WTC11 (cell line): ENCODE data around the gene PTPN21. TPM values are rescaled to one million over a fixed set of nuclear protein-coding genes. Genes with fewer than 3 reads are reported as not detected.

ENCODE experiments used
- ATAC-seq: fragments of 200-7000 bp; cut with Tn5 transposase; 2 replicates; pipeline ENCODE4 v1.10.0; 2021; ENCODE audit warnings: mild to moderate bottlenecking, moderate library complexity
- CTCF ChIA-PET: fragments of 300-600 bp; sonication (Branson Sonifier 250); formaldehyde crosslinking; loops from one replicate; lab custom pipeline; 2021; ENCODE audit warnings: antibody characterized with exemption; lab: Charles Lee
- POLR2A ChIA-PET: fragments of 350-600 bp; sonication (Branson Sonifier 250); formaldehyde crosslinking; loops from one replicate; lab custom pipeline; 2021; ENCODE audit warnings: antibody characterized with exemption; lab: Charles Lee
- DNase-seq: peaks from one replicate; pipeline ENCODE4 v3.0.0; 2021; ENCODE audit warnings: low spot score
- H3K27ac Mint-ChIP-seq: 2 replicates; pipeline ENCODE4 v1.8.0; 2021; ENCODE audit warnings: mixed read lengths
- H3K27me3 Mint-ChIP-seq: 2 replicates; pipeline ENCODE4 v1.8.0; 2021; ENCODE audit warnings: low read depth, mild to moderate bottlenecking, moderate library complexity, mixed read lengths
- H3K36me3 Mint-ChIP-seq: 2 replicates; pipeline ENCODE4 v1.8.0; 2021; ENCODE audit warnings: mixed read lengths
- H3K4me1 Mint-ChIP-seq: 2 replicates; pipeline ENCODE4 v1.8.0; 2022; ENCODE audit warnings: mixed read lengths
- H3K4me3 Mint-ChIP-seq: 2 replicates; pipeline ENCODE4 v1.8.0; 2021; ENCODE audit warnings: mild to moderate bottlenecking, moderate library complexity, mixed read lengths
- H3K9me3 Mint-ChIP-seq: 2 replicates; pipeline ENCODE4 v1.8.0; 2021; ENCODE audit warnings: mixed read lengths
- ATF1 ChIP-seq: sonication (generic); formaldehyde crosslinking; IDR thresholded peaks from 2 replicates; pipeline ENCODE4 v1.8.1; 2023; ENCODE audit warnings: mild to moderate bottlenecking, moderate library complexity, missing genetic modification reagents
- CBFB ChIP-seq: sonication (generic); formaldehyde crosslinking; IDR thresholded peaks from 2 replicates; pipeline ENCODE4 v1.8.1; 2022; ENCODE audit warnings: mild to moderate bottlenecking, low read depth, missing genetic modification reagents
- CREB1 ChIP-seq: sonication (generic); formaldehyde crosslinking; IDR thresholded peaks from 2 replicates; pipeline ENCODE4 v1.8.0; 2023; ENCODE audit warnings: mild to moderate bottlenecking, missing genetic modification reagents
- EMX1 ChIP-seq: fragments of 250-450 bp; sonication (Bioruptor Pico); IDR thresholded peaks from 2 replicates; pipeline ENCODE4 v1.8.0; 2021; ENCODE audit warnings: mild to moderate bottlenecking
- MYBL2 ChIP-seq: sonication (generic); formaldehyde crosslinking; IDR thresholded peaks from 2 replicates; pipeline ENCODE4 v1.8.1; 2023; ENCODE audit warnings: mild to moderate bottlenecking, moderate library complexity, missing genetic modification reagents
- NFATC4 ChIP-seq: fragments of 250-450 bp; sonication (Bioruptor Pico); IDR thresholded peaks from 2 replicates; pipeline ENCODE4 v1.9.0; 2021; ENCODE audit warnings: mild to moderate bottlenecking
- NFYB ChIP-seq: sonication (generic); formaldehyde crosslinking; conservative IDR thresholded peaks from 2 replicates; pipeline ENCODE4 v1.8.0; 2022; ENCODE audit warnings: low read depth, missing genetic modification reagents
- NR1H2 ChIP-seq: sonication (generic); formaldehyde crosslinking; IDR thresholded peaks from 2 replicates; pipeline ENCODE4 v1.9.0; 2021; ENCODE audit warnings: mild to moderate bottlenecking, moderate library complexity, missing genetic modification reagents
- OVOL2 ChIP-seq: fragments of 250-450 bp; sonication (Bioruptor Pico); IDR thresholded peaks from 2 replicates; pipeline ENCODE4 v1.9.0; 2021; ENCODE audit warnings: mild to moderate bottlenecking, borderline replicate concordance
- PRDM15 ChIP-seq: sonication (generic); formaldehyde crosslinking; IDR thresholded peaks from 2 replicates; pipeline ENCODE4 v1.8.0; 2022; ENCODE audit warnings: missing genetic modification reagents
- PRRX2 ChIP-seq: fragments of 250-450 bp; sonication (Bioruptor Pico); IDR thresholded peaks from 2 replicates; pipeline ENCODE4 v1.8.0; 2021; ENCODE audit warnings: mild to moderate bottlenecking
- ZBTB21 ChIP-seq: sonication (generic); formaldehyde crosslinking; IDR thresholded peaks from 2 replicates; pipeline ENCODE4 v1.8.1; 2023; ENCODE audit warnings: mild to moderate bottlenecking, missing genetic modification reagents, borderline replicate concordance
- ZBTB43 ChIP-seq: sonication (generic); formaldehyde crosslinking; IDR thresholded peaks from 2 replicates; pipeline ENCODE4 v1.8.1; 2023; ENCODE audit warnings: mild to moderate bottlenecking, missing genetic modification reagents
- ZNF232 ChIP-seq: sonication (generic); formaldehyde crosslinking; IDR thresholded peaks from 2 replicates; pipeline ENCODE4 v1.8.0; 2022; ENCODE audit warnings: mild to moderate bottlenecking, missing genetic modification reagents
- ZNF671 ChIP-seq: fragments of 250-450 bp; sonication (Bioruptor Pico); IDR thresholded peaks from 2 replicates; pipeline ENCODE4 v1.8.0; 2021; ENCODE audit warnings: mild to moderate bottlenecking
- ZSCAN18 ChIP-seq: fragments of 250-450 bp; sonication (Bioruptor Pico); IDR thresholded peaks from 2 replicates; pipeline ENCODE4 v2.1.2; 2022; ENCODE audit warnings: mild to moderate bottlenecking, moderate library complexity
- total RNA-seq: library from RNA; stranded (reverse); gene quantifications from 3 replicates; pipeline ENCODE4 v1.2.3, GENCODE V29; 2021
- TF ChIP-seq, protein P1 (sequence below): sonication (generic); formaldehyde crosslinking; IDR thresholded peaks from 2 replicates; pipeline ENCODE4 v1.8.1; 2022; ENCODE audit warnings: mild to moderate bottlenecking, moderate library complexity, missing genetic modification reagents
- TF ChIP-seq, protein P2 (sequence below): sonication (generic); formaldehyde crosslinking; IDR thresholded peaks from 2 replicates; pipeline ENCODE4 v1.8.1; 2023; ENCODE audit warnings: mild to moderate bottlenecking, moderate library complexity, missing genetic modification reagents
- TF ChIP-seq, protein P3 (sequence below): fragments of 250-450 bp; sonication (Bioruptor Pico); IDR thresholded peaks from 2 replicates; pipeline ENCODE4 v1.9.0; 2021; ENCODE audit warnings: mild to moderate bottlenecking
- TF ChIP-seq, protein P4 (sequence below): sonication (generic); formaldehyde crosslinking; IDR thresholded peaks from 2 replicates; pipeline ENCODE4 v1.8.1; 2023; ENCODE audit warnings: mild to moderate bottlenecking, missing genetic modification reagents

PTPN21 gene
- total RNA-seq, 1 experiment from 2014 or later = 7.5 TPM

- TF ChIP-seq, protein P1, sequence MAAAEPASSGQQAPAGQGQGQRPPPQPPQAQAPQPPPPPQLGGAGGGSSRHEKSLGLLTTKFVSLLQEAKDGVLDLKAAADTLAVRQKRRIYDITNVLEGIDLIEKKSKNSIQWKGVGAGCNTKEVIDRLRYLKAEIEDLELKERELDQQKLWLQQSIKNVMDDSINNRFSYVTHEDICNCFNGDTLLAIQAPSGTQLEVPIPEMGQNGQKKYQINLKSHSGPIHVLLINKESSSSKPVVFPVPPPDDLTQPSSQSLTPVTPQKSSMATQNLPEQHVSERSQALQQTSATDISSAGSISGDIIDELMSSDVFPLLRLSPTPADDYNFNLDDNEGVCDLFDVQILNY (CRISPR knock-in tag) = no peak
- TF ChIP-seq PRRX2 (CRISPR knock-in tag) = no peak
- no peak for TF ChIP-seq ZNF232
- no peak for TF ChIP-seq ZBTB43 (CRISPR knock-in tag)
- no peak for TF ChIP-seq MYBL2
- TF ChIP-seq, protein P2, sequence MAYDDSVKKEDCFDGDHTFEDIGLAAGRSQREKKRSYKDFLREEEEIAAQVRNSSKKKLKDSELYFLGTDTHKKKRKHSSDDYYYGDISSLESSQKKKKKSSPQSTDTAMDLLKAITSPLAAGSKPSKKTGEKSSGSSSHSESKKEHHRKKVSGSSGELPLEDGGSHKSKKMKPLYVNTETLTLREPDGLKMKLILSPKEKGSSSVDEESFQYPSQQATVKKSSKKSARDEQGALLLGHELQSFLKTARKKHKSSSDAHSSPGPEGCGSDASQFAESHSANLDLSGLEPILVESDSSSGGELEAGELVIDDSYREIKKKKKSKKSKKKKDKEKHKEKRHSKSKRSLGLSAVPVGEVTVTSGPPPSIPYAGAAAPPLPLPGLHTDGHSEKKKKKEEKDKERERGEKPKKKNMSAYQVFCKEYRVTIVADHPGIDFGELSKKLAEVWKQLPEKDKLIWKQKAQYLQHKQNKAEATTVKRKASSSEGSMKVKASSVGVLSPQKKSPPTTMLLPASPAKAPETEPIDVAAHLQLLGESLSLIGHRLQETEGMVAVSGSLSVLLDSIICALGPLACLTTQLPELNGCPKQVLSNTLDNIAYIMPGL (CRISPR knock-in tag) = no peak
- TF ChIP-seq CBFB (CRISPR knock-in tag) = no peak
- TF ChIP-seq CREB1 (CRISPR knock-in tag) = no peak
- no peak for TF ChIP-seq NFYB (CRISPR knock-in tag)
These were observed 117.1 kb downstream of the PTPN21 start (continued) for GRCh38 chr14:88437658-88438057.

DNA sequence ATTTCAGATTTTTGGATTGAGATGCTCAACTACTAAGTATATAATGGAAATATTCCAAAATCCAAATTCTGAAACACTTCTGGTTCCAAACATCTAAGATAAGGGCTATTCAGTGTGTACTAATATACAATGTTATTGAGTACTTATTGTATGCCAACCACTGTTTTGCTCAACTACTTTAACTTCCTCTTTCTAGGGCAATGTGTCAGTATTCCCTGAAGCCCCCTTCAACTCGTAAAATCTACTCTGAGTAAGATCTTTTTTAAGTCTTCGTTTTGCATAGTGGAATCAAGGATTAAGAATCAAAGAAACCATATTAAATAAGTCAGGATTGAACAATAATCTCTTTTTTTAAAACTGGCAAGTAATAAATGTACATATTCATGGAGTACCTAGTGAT, 123.8 kb downstream of the PTPN21 start:
- no peak for TF ChIP-seq PRDM15 (CRISPR knock-in tag)
- TF ChIP-seq EMX1 (CRISPR knock-in tag) = no peak
- TF ChIP-seq, protein P2 (CRISPR knock-in tag) = no peak
- TF ChIP-seq, protein P3, sequence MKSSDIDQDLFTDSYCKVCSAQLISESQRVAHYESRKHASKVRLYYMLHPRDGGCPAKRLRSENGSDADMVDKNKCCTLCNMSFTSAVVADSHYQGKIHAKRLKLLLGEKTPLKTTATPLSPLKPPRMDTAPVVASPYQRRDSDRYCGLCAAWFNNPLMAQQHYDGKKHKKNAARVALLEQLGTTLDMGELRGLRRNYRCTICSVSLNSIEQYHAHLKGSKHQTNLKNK (CRISPR knock-in tag) = no peak
- TF ChIP-seq ZSCAN18 (CRISPR knock-in tag) = no peak
- TF ChIP-seq CREB1 (CRISPR knock-in tag) = no peak
- TF ChIP-seq NR1H2 (CRISPR knock-in tag) = no peak
- TF ChIP-seq OVOL2 (CRISPR knock-in tag) = no peak
- TF ChIP-seq NFATC4 (CRISPR knock-in tag) = no peak
- TF ChIP-seq ZBTB21 (CRISPR knock-in tag) = no peak
- no peak for TF ChIP-seq ATF1 (CRISPR knock-in tag)
- no peak for TF ChIP-seq ZNF671 (CRISPR knock-in tag)
- TF ChIP-seq, protein P4, sequence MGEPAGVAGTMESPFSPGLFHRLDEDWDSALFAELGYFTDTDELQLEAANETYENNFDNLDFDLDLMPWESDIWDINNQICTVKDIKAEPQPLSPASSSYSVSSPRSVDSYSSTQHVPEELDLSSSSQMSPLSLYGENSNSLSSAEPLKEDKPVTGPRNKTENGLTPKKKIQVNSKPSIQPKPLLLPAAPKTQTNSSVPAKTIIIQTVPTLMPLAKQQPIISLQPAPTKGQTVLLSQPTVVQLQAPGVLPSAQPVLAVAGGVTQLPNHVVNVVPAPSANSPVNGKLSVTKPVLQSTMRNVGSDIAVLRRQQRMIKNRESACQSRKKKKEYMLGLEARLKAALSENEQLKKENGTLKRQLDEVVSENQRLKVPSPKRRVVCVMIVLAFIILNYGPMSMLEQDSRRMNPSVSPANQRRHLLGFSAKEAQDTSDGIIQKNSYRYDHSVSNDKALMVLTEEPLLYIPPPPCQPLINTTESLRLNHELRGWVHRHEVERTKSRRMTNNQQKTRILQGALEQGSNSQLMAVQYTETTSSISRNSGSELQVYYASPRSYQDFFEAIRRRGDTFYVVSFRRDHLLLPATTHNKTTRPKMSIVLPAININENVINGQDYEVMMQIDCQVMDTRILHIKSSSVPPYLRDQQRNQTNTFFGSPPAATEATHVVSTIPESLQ = no peak
- TF ChIP-seq CBFB (CRISPR knock-in tag) = no peak
- no peaks in the 10 kb centered on the region for H3K36me3 Mint-ChIP-seq
- no peak for DNase-seq
- ChIA-PET POLR2A (no interaction called here), CTCF (no interaction called here)
- no peaks in the 10 kb centered on the region for H3K9me3 Mint-ChIP-seq
- ATAC-seq = no peak
- no peak overlapping the region for H3K4me3 Mint-ChIP-seq
- no peak overlapping the region for H3K27ac Mint-ChIP-seq
- no peaks in the 10 kb centered on the region for H3K27me3 Mint-ChIP-seq
- H3K4me1 Mint-ChIP-seq = peaks cover 6% of the 10 kb centered on the region; the same call in 1 of the 2 replicates
